Islet of Langerhans (tissue), 1 donor: ENCODE results near the gene MRTFA.
"Not testable (repeated sequence)": the region's sequence is repeated elsewhere in the genome, so short reads cannot be mapped to it uniquely, and the experiment has no call there.

Experiments used
- FAIRE-seq: peaks from one replicate; lab custom pipeline; 2011; peaks lifted over from hg19 to GRCh38; lab: Jason Lieb, UNC

Gene MRTFA

DNA sequence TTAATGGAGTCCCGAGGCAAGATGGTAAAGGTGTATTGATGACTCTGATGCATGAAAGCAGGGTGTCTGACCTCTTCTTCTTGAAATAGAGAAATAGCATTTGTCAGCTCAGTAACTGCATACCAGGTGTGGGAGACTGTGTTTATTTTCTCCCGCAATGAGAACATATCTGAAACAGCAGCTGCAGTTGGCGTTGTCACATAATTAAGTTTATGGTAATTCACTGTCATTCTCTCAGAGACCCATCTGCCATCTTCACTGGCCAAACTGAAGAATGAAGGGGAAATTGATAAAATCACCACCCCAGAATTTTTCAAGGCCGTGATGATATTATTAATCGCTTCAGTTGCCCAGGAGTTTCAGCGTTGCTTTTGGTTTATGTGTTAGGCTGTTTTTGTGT, 22.6 kb upstream of the MRTFA start:
- no peak for FAIRE-seq

DNA sequence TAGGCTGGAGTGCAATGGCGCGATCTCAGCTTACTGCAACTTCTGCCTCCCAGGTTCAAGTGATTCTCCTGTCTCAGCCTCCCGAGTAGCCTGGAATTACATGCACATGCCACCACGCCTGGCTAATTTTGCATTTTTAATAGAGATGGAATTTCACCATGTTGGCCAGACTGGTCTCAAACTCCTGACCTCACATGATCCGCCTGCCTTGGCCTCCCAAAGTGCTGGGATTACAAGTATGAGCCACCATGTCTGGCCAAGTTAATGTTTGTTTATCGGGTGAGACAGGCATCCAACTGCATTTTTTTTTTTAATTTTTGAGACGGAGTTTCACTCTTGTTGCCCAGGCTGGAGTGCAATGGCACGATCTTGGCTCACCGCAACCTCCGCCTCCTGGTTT, 20.1 kb upstream of the MRTFA start:
- not testable (repeated sequence) for FAIRE-seq

DNA sequence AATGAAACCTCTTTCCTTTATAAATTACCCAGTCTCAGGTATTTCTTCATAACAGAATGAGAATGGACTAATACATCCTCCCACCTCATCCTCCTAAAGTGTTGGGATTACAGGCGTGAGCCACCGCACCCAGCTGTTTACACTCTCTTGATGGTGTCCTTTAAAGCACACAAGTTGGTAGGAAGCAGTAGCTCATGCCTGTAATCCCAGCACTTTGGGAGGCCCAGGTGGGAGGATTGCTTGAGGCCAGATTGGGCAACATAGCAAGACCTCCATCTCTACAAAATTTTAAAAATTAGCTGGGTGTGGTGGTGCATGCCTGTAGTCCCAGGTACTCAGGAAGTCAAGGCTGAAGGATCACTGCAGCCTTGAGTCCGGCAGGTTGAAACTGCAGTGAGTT, 19.4 kb upstream of the MRTFA start:
- FAIRE-seq: not testable (repeated sequence)

DNA sequence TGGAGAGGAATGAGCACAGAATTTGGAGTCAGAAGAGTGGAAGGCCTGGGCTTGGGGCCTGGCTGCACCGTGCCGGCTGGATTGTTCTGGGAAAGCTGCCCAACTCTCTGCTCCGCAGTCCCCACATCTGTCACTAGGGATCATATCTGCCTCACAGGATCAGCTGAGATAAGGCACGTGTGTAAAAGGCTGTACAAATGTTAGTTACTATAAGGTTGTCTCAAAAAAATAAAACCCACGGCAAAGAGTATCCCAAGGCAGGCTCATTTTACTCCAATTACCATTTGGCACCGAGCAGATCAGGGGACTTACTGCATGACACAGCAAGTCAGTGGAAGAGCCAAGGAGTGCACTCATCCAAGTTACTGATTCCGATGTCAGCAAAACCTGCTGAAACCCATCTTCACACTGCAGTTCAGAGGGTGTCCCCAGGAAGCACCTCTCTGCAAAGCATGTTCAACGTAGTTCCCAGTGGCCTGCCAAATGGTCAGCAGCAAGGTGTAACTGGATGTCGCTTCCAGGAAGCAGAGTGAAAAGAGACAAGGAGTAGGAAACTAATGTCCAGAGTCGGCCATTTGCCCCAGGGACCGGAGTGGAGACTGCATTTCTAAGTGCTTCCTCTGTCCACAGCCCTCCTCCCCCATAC, 18.1 kb upstream of the MRTFA start:
- peak; percentile 90 for FAIRE-seq

DNA sequence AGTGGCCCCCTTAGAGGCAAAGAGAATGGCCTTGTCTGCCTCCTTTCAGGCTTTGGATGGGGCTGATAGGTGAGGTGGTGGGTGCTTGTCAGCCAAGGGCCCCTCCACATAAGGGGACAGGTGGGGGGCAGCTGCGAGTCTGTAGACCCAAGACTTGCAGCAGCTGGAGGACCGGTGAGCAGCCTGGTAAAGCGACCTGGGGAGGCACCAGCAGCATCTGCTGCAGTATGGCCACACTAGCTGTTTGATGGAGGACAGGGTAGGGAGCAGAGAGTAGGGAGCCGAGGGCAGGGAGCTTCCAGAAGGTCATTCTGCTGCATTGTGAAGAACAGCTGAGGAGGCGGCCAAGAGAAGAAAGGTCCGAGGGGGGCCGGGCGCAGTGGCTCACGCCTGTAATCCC, 16.8 kb upstream of the MRTFA start:
- no peak for FAIRE-seq

DNA sequence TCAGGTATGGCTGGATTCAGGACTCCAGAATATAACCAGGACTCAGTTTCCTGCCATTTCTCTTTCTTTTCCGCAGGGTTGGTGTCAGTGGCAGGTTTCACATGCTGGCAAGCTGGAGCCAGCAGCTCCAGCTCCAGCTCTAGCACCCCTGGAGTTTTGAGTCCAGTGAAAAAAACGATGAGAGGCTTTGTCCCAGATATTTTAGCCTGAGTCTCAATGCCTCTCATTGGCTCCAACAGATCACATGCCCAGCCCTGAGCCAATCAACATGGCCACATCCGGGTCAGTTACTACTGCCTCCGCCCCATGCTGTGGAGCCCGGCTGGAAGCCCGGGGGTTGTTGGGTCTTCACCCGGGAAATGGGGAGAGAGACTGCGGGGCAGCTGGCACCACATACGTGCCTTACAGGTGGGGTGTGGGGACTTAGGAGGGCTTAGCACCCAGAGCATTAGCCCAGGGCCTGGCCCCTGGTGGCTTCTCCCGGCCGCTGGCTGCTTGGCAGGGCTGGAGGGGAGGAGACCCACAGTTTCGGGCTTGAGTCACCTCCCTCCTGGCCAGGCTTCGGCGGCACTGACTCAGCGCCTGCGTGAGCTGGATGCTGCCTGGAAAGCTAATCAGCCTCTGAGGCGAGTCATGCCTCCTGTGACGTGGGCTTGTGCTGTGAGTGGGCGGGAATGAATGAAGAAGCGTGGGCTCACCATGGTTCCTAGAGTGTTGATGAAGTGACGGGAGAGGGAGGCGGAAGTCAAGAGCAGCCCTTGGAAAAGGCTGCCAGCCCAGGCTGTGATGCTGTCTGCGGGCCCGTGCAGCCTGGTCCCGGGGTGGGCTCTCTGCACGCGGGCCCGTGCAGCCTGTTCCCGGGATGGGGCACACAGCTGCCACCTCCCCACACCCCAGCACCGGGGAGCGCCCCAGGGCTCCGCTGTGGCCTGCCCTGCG, 15.3 kb upstream of the MRTFA start:
- FAIRE-seq: no peak

DNA sequence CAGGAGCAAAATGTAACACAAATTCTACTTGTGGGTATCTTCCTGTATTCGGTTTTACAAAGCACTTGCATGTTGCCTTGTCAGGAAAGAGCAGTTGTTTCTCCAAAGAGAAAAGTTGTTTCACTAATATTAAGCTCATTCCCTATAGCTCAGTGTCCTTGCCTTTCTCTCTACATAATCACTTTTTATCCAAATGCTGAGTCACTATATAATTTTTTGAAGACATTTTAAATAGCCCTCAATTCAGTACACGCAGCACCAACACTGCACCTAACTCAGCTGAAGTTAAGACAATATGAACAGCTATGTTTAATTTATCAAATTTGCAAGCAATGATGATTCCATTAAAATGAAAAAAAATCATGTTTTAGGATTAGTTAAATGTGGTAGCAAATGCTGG, 14.5 kb upstream of the MRTFA start:
- FAIRE-seq: no peak

DNA sequence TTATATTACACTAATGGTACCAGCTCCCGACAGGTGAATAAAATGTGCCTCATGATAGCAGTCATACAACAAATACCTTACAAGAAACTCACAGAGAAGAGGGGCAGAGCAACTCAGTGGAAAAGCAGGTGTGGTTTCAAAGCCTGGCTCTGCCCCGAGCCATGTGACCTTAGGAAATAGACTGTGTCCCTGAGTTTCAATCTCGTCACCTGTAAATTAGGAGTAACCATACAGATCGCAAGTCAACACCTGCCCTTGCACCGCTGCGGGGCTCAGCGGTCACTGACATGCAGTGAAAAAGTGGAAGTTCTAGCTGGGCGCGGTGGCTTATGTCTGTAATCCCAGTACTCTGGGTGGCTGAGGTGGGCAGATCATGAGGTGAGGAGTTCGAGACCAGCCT, 11.9 kb upstream of the MRTFA start:
- FAIRE-seq: no peak

DNA sequence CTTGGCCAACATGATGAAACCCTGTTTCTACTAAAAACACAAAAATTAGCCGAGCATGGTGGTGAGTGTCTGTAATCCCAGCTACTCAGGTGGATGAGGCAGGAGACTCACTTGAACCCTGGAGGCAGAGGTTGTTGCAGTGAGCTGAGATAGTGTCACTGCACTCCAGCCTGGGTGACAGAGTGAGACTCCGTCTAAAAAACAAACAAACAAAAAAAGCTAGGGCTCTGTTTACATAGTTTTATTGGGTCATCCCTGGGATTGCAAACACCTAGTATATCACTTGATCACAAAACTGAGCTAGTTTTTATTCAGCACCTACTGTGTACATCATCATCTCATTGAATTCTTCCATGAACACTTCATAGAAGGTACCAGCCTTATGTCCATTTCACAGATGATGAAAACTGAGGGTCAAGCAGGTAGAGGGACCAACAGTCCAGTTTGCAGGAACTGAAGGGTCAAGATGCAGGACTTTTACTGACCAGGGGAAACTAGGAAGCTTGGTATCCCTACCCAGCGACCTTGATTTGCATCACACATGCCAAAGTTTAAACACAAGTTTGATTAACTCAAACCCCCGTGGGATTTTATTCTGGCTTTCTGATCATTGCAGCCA, 9.2 kb upstream of the MRTFA start:
- no peak for FAIRE-seq

DNA sequence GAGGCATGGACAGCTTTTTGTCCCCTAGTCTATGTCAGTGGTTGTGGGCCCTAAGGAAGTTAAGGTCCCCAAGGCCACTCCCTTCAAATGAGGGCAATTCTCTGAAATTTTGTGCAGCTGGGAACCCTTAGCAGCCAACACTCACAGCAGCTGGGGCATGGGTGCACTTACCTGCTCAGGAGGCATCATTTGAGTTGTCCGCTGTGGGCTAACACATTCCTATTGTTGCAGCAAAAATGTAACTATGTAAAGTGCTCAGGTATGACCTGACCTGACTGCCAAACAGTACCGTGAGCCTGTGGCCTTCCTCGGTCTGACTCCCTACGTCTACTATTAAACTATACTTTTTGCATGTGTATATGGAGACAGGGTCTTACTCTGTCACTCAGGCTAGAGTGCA, 5.8 kb upstream of the MRTFA start:
- no peak for FAIRE-seq

DNA sequence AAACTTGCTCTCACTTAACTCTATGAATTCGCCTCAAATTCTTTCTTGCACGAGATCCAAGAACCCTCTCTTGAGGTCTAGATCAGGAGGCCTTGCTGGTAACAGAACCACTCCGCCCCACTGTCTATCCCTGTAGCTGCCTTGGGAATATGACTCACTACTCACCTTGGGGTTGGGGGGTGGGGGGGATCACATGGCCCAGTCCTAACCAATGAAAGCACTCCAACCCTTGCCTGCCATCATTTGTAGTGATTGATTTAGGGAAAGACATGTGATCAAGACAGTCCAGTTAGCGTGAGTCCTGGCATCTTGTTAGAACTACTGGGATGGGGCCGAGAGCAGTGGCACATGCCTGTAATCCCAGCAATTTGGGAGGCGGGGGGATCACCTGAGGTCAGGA, 4.8 kb upstream of the MRTFA start:
- FAIRE-seq: no peak

DNA sequence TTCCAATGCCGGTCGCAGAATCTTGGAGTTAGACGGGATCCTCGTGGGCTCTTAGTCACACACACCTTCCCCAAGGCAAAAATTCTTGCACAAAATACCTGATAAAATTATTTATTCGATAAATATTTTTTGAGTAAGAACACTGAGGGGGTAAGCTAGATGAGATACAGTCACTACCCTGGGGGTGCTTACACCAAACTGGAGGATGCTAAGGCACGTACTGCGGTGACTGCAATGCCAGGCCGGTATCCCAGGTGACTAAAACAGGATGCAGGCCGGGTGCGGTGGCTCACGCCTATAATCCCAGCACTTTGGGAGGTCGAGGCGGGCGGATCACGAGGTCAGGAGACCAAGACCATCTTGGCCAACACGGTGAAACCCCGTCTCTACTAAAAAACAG, 1.7 kb upstream of the MRTFA start:
- no peak for FAIRE-seq

DNA sequence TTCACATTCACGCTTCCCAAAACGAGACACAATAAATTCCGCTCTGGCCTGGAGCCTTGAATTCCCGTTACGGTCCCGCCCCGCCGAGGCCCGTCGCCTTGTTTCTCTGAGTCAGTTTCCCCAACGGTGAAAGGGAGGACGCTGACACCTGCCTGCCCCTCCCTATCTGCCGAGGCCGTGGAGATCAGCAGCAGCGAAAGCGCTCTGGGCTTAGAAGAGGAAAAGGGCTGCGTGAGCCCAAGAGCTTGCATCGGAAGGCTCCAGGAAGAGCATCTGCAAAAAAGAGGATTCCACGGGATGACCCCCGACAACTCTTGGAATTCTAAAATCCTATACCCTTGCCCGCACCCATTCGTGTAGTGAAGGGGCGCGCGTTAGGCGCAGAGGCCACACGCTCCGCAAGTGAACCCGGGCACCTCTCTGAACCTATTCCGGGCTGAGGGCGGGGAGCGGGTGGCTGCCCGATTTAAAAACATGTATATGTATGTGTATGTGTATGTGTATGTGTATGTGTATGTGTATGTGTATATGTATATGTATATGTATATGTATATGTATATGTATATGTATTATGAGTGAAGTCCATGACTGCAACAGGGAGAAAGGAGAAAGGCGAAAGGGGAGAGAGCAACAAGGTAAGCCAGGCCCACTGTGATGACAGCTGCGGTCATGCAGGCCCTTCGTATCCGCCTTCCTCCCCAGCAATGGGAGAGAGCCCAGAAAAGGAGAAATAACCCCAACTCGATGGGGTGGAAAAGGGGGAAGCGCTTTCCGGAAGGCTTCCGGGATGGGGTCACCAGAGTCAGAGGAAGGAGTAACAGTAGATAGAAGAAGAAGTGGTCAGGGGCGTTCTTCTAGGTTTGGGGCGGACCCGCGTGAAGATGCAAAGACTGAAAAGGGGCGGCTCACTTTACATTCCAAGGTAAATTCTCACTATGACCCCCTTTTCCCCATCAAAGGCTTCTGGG, 948 bp upstream of the MRTFA start:
- no peak for FAIRE-seq

DNA sequence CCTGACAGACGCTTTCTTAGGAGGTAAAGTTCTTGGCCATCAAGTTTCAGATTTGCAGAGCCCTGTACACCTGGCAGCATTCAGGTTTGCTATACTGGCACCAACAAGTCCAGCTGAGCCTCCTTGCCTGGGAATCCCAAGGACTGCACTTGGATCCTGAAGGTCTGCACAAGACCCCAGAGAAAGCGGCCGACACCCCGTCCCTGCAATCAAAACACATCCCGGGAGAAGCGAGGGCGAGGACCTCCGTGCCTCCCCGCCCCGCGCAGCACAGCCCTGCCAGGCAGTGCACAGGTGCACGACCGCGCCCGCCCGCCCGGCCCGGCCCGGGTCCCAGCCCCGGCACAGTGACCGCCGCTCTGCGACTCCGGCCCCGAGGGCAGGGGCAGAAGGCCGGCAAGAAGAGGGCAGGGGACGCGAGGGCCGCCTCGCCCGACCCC, 559 bp downstream of the MRTFA start:
- FAIRE-seq: no peak

DNA sequence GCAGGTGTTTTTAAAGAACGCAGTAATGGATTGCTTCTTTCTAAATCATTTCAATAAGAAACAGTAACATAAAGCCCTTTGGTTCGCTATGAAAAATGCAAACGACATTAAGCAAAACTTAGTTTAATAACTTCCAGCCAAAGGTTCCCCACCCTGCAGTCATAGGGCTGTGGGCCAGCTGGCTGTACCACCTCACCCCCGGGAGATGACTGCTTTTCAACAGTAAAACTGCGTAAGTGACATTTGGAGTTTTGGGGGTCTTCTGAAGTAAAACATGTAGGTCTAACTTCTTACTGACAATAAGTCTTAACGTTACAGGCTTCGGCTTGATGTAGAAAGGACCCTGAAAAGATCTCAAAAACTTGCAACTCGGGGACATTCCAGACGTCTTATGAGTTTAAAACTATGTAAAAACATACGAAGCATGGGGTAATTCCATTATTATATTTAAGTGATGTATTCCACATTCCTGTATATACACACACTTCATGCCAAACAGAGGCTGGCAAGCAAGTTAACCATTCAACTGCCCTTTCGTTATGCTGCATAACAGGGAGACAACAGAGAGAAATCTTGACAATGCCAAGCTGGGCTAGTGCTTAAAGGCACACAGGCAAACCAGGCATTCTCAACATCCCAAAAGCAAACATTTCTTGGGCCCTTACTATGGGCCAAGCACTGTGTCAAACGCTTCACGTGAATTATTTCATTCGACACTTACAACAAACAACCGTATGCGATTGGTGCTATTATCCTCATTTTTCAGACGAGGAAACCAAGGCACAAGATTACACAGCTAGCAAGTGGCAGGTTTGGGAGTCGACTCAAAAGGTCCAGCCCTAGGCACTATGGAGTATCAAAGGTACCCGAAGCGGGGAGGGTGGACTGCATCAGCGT, 1.2 kb downstream of the MRTFA start:
- FAIRE-seq: no peak

DNA sequence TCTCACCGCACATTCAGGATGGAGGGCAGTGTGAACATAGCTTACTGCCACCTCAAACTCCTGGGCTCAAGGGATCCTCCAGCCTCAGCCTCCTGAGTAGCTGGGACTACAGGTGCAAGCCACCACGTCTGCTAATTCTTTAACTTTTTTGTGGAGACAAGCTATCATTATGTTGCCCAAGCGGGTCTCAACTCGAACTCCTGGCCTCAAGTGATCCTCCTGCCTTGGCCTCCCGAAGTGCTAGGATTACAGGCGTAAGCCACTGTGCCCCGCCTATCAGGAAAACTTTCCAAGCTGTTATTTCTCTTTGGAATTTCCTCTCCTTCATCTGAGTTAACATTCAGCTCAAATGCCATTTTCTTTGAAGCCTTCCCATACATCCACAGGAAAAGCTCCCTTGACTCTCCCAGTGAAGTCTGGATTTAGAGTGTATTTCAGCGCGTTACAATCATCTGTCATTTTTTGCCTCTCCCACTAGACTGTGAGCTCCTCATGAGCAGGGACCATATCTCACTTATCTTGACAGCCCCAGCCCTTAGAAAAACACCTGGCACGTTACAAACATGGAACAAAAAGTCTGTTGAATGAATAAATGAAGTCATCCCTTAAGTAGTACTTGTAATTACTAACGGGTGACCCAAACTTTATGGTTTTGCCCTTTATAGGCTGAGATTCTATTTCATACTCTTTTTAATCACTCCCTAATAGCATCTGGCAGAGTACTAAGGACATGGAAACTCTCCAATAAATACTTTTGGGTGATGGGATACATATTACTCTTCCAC, 2.2 kb downstream of the MRTFA start:
- FAIRE-seq: no peak

DNA sequence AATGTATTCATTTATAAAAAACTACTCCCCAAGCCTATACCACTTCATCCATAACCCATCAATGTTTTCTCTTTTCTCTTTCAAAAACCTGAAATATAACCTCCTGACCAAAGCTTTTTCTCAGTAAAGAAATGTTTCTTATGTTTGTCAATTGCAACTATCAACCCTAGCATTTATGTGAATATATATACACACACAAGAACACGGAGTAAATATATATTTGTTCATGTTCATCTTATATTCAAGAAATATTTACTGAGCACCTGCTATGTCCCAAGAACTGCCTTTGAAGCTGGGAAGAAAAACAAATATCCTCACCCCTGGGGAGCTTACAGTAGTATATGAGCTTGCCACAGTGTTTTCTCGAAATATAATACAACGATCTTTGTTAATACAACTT, 3.5 kb downstream of the MRTFA start:
- FAIRE-seq: no peak

DNA sequence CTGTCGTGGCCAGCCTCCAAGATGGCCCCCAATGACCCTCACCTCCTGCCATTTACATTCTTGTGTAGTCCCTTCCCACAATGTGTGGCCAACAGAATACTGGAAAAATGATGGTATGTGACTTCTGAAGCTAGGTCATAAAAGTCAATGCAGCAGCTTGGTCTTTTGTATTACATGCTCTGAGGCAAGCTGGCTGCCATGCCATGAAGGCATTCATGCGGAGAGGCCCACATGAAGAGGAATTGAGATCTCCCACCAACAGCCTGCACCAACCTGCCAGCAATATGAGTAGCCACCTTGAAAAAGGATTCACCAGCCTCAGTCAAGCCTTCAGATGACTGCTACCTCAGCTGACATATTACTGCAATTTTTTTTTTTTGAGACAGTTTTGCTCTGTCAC, 4.6 kb downstream of the MRTFA start:
- no peak for FAIRE-seq

DNA sequence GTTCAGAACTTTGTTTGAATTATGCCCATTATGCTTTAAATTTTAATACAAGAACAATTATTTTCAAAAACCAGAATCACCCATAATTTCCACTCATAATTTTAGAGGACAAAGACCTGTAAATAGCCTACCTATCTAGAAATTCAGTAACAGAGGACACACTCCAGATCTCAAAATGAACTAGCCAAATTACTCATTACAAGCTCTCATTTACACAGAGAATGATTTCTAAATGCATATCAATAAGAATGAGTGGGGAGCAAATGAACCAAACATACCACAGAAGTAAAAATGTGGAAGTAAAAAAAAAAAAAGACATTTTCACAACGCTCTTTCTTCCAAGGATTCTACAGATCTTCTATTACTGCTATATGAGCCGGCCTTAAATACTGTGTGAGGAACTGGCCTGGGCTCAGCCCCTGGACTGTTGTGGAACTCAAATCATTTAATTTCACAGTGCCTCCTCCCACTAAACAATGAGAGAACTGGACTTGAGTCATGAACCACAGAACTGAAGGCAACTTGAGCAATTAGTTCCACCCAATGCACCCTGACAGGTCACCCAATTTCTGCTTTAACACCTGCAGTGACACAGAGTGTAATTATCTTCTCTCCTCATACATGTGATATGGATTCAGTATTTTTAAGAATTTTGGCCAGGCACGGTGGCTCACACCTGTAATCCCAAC, 8.0 kb downstream of the MRTFA start:
- FAIRE-seq: no peak

DNA sequence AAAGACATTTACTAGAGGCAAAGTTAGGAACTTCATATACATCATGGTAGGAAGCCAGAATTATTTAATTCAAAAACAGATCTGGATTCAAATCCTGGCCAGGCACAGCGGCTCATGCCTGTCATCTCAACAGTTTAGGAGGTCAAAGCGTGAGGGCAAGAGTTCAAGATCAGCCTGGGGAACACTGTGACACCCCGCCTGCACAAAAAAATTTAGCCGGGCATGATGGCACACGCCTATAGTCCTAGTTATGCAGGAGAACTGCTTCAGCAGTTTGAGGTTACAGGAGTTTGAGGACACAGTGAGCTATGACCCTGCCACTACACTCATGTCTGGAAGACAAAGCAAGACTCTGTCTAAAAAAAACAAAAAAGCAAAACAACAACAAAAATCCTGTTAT, 8.9 kb downstream of the MRTFA start:
- FAIRE-seq: no peak
